DND-41 (cell line): Measurements from ENCODE around the gene ATP6V0D1.

Experiments
- ATAC-seq: fragments of 200-7000 bp; cut with Tn5 transposase; 3 replicates; pipeline ENCODE4 v1.9.1; 2021; ENCODE audit warnings: low read depth; ENCODE audit not compliant: insufficient read depth
- DNase-seq: peaks from one replicate; pipeline ENCODE4 v3.0.0-alpha.2; 2020
- H2AFZ ChIP-seq: 2 replicates; pipeline ENCODE4 v1.6.0; 2012; ENCODE audit warnings: low read depth, low read length
- H3K27ac ChIP-seq: 2 replicates; pipeline ENCODE4 v1.5.1; 2012; ENCODE audit warnings: low read length, inconsistent platforms
- H3K27me3 ChIP-seq: fragments of 200-600 bp; sonication (generic); 2 replicates; pipeline ENCODE4 v1.6.0; 2012; ENCODE audit warnings: low read length, mild to moderate bottlenecking, inconsistent platforms; ENCODE audit not compliant: insufficient read depth, poor library complexity
- H3K36me3 ChIP-seq: 2 replicates; pipeline ENCODE4 v1.5.1; 2012; ENCODE audit warnings: low read length, inconsistent platforms; ENCODE audit not compliant: insufficient read depth
- H3K4me1 ChIP-seq: 2 replicates; pipeline ENCODE4 v1.5.1; 2012; ENCODE audit warnings: mild to moderate bottlenecking, low read length; ENCODE audit not compliant: insufficient read depth
- H3K4me2 ChIP-seq: 2 replicates; pipeline ENCODE4 v1.6.0; 2012; ENCODE audit warnings: mild to moderate bottlenecking, moderate library complexity, low read length, inconsistent platforms; ENCODE audit not compliant: insufficient read depth
- H3K4me3 ChIP-seq, 2 experiments: fragments of 200-600 bp in 1 of 2; shearing (Covaris generic) in 1 of 2; 2 replicates each; pipeline ENCODE4 v1.5.1; 2012 to 2016; ENCODE audit warnings: inconsistent platforms in 2 of 2, low read length in 2 of 2, mild to moderate bottlenecking in 2 of 2, low read depth in 1 of 2, moderate library complexity in 1 of 2
- H3K79me2 ChIP-seq: 2 replicates; pipeline ENCODE4 v1.6.0; 2012; ENCODE audit warnings: low read length, inconsistent platforms; ENCODE audit not compliant: insufficient read depth
- H3K9ac ChIP-seq: 2 replicates; pipeline ENCODE4 v1.6.0; 2012; ENCODE audit warnings: low read depth, mild to moderate bottlenecking, inconsistent platforms, low read length, moderate library complexity
- H3K9me3 ChIP-seq: 2 replicates; pipeline ENCODE4 v1.5.1; 2012; ENCODE audit warnings: low read length, moderate library complexity, mild to moderate bottlenecking, inconsistent platforms; ENCODE audit not compliant: insufficient read depth, severe bottlenecking
- H4K20me1 ChIP-seq: 2 replicates; pipeline ENCODE4 v1.6.0; 2012; ENCODE audit warnings: low read length; ENCODE audit not compliant: insufficient read depth
- CTCF ChIP-seq: IDR thresholded peaks from 2 replicates; pipeline ENCODE4 v1.5.1; 2012; ENCODE audit warnings: borderline replicate concordance, low read length, moderate library complexity, mild to moderate bottlenecking; ENCODE audit not compliant: poor library complexity, severe bottlenecking; ENCODE audit errors: extremely low read depth
- EZH2 ChIP-seq: IDR thresholded peaks from 3 replicates; pipeline ENCODE4 v1.6.1; 2012; ENCODE audit warnings: borderline replicate concordance, low read depth, mild to moderate bottlenecking, moderate library complexity, low read length, inconsistent platforms; ENCODE audit not compliant: severe bottlenecking

Gene ATP6V0D1

GRCh38 chr16:67435758-67436164 lies 45.2 kb downstream of the ATP6V0D1 start:
- no peak for TF ChIP-seq EZH2
- TF ChIP-seq CTCF: no peak
- ATAC-seq (no peak), DNase-seq (no peak)
- Histone ChIP-seq H4K20me1 (peaks cover 12% of the 10 kb centered on the region; the same call in 1 of the 2 replicates), H3K4me1 (no peaks in the 10 kb centered on the region), H3K79me2 (no peaks in the 10 kb centered on the region), H3K4me3 (no peak overlapping the region), H3K9me3 (no peaks in the 10 kb centered on the region), H3K27ac (no peak overlapping the region), H3K36me3 (peaks cover 24% of the 10 kb centered on the region), H3K27me3 (no peaks in the 10 kb centered on the region), H3K9ac (no peak overlapping the region), H3K4me2 (no peak overlapping the region), H2AFZ (no peak overlapping the region)

DNA sequence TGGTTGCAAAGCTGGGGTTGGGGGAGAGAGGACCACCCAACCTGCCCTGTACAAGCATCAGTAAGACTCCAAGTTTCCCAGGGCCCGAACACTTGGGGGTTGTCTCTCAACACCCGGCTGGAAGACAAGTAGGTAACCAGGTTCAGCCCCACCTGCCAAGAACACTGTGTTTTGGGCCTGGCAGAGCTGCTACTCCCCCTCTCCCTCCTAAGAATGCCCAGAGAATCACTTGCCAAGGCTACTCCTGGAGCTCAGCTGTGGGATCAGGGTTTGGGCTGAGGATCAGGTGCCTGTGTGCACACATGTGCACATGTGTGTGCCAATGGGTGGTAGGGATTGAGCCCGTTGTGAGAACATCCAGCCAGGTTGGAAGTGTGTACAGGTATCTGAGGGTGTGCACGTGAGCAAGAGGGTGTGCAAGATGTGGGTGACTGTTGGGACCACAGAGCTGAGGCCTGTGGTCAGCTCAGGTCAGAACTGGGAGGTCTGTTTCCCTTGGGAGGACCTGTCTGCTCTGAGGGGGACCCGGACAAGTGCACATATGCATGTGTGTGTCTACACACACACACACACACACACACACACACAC lies 47.7 kb downstream of the ATP6V0D1 start:
- H2AFZ ChIP-seq: no peak overlapping the region
- H3K27me3 ChIP-seq: peaks cover 23% of the 10 kb centered on the region
- H4K20me1 ChIP-seq: peaks cover 15% of the 10 kb centered on the region
- DNase-seq: no peak
- H3K27ac ChIP-seq: no peak overlapping the region
- H3K9ac ChIP-seq: no peak overlapping the region
- no peaks in the 10 kb centered on the region for H3K4me1 ChIP-seq
- H3K36me3 ChIP-seq: peaks cover 11% of the 10 kb centered on the region
- H3K79me2 ChIP-seq: no peaks in the 10 kb centered on the region
- no peak overlapping the region for H3K4me3 ChIP-seq
- no peak for ATAC-seq
- TF ChIP-seq EZH2 (no peak), CTCF (no peak)
- H3K4me2 ChIP-seq: no peak overlapping the region
- H3K9me3 ChIP-seq: no peaks in the 10 kb centered on the region

GRCh38 chr16:67432506-67432890 lies 48.5 kb downstream of the ATP6V0D1 start:
- Histone ChIP-seq H3K36me3 (peaks cover 5% of the 10 kb centered on the region; the same call in 1 of the 2 replicates), H3K9ac (no peak overlapping the region), H3K27me3 (peaks cover 29% of the 10 kb centered on the region), H3K9me3 (no peaks in the 10 kb centered on the region), H4K20me1 (peaks cover 20% of the 10 kb centered on the region), H3K27ac (no peak overlapping the region), H3K4me3 (no peak overlapping the region), H3K4me2 (no peak overlapping the region), H3K4me1 (no peaks in the 10 kb centered on the region), H2AFZ (no peak overlapping the region), H3K79me2 (no peaks in the 10 kb centered on the region)
- ATAC-seq (no peak), DNase-seq (no peak)
- TF ChIP-seq EZH2: no peak
- TF ChIP-seq CTCF: no peak
